T follicular helper cell (primary cell): ENCODE data around the gene BYSL.

Experiments used
- DNase-seq: peaks from one replicate; pipeline ENCODE4 v3.0.0-alpha.2; 2020; ENCODE audit warnings: low read depth

The BYSL gene

GRCh38 chr6:41914869-41915530 is 6.3 kb upstream of the BYSL start:
- no peak for DNase-seq

- no peak for DNase-seq
These were observed 3.8 kb upstream of the BYSL start for GRCh38 chr6:41917528-41917927.

- DNase-seq: no peak
These were observed 356 bp downstream of the BYSL start for GRCh38 chr6:41921712-41921998.

- no peak for DNase-seq
These were observed 855 bp downstream of the BYSL start for GRCh38 chr6:41922154-41922553.

GRCh38 chr6:41927253-41927652 is 6.0 kb downstream of the BYSL start:
- DNase-seq: no peak

DNA sequence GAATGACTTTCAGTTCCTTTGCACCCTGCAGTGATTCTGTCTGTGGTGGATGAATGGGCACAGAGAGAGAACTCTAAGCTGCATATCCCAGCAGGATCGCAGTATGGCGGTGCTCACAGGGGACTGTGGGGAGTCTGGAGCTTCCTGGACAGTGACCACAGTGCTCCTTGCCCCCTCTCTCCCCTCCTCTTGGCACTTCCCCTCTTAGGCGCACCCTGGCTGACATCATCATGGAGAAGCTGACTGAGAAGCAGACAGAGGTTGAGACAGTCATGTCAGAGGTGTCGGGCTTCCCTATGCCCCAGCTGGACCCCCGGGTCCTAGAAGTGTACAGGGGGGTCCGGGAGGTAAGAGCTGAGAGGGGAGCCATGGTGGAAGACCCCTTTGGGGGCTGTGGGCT is 8.6 kb downstream of the BYSL start:
- no peak for DNase-seq

DNA sequence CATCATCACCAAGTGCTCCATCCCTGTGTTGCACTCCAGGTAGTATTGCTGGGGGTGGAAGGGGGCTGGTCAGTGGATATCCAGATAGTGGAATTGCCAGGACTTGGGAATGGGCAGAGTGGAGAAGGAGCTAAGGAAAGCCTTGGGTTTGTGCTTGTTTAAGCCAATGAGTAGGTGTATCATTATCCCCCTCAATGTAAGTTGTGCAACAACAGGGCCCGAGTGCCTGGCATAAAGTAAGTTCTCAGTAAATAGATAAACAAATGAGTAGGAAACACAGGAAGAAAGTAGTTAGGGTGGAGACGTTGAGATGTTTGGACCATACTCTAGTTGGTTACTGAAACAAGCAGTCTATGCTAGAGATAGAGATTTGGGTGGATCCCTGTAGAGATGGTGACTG is 10.5 kb downstream of the BYSL start:
- no peak for DNase-seq

DNA sequence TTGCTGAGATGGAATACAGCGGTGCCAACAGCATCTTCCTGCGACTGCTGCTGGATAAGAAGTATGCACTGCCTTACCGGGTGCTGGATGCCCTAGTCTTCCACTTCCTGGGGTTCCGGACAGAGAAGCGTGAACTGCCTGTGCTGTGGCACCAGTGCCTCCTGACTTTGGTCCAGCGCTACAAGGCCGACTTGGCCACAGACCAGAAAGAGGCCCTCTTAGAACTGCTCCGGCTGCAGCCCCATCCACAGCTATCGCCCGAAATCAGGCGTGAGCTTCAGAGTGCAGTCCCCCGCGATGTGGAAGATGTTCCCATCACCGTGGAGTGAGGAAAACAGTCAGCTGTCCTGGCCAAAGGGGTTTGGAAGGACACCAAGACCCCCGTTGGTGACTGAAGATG is 11.1 kb downstream of the BYSL start:
- DNase-seq: no peak

DNA sequence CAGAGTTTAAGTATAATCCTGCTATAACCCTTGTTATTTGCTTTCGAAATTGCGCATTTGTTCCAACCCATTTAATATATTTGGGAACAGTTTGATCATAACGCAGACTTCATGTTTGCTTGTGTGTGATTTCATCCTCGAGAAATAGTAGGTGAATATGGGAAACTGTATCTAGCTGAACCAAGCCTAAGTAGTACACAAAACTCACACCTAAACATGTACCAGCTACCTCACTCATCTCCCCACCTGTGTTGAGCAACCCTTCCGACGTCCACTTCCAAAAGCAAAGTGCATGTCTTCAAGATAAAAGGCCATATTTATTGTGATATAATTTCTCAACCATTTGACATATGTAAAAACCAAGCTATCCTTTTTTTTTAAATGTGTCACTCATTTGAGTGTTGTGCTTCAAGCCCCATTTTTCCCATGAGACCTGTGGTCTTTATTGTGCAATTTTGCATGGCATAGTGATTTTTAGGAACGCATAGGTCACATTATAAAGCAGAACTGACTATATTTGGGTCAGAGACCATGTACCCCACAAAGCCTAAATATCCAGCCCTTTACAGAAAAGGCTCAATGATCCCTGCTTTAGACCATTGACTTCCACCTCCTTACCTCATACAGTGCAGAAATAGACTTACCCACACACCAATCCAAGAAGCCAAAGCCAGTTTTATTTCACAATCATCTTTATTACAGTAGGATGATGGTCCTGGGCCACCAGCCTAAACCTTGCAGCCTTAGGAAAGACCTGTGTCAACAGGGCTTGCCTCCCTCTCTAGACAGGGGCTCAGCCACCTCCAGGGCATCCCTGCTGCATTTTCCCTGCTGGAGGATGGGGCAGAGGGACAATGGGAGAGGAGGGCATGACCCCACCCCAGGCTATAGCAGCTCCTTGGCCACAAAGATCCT is 13.2 kb downstream of the BYSL start:
- no peak for DNase-seq

GRCh38 chr6:41935193-41935574 is 13.9 kb downstream of the BYSL start:
- no peak for DNase-seq

DNA sequence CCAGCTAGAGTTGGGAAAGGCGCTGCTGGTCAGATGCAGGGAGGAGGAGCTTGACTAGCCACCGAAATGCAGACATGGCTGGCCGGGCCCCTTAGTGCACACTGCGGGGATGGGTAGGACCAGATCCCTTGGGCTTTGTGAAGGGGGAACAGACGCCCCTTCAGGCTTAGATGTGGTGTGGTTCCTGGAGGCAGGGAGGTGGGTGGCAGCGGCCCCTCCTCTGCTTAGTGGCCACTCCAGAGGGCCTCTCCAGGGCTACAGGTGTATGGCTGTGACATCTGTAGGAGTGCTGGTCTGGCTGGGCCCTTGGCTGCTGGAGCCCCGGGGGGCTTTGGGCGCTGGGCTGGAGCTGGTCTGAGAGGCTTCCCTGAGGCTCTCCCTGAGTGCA is 14.4 kb downstream of the BYSL start:
- no peak for DNase-seq

DNA sequence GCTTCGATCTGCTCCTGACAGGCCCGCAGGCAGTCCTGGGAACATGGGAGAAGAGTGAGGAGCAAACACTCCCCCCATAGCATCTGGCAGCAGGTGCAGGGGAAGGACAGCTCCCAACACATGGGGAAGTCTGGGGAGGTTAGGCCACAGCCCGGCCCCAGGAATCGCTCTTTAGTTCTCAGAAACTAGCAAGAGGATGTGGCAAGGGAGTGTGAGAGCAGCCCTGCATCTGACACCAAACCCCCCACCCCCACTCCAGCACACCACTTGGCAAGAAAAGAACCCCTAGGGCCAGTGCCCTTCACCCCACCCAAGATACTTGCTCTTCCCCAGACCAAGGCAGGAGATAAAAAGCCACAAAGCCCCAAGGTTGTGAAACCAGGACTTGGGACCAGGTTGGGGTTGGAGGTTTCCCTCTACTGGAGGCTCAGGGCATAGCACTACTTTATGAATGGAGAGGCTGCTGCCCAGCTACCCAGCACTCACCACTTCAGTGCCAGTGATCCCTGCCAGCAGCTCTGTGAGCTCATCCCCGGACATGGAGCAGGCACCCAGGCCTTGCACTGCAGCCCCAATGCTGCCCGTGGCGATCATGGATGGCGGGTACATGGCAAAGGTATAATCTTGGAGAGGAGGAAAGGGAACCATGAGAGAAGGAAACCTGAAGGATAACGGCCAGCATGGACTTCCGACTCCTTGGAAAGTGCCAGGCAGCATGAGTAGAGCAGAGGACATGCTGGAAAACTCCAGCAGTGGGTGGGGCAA is 15.0 kb downstream of the BYSL start:
- DNase-seq: peak; percentile 40

DNA sequence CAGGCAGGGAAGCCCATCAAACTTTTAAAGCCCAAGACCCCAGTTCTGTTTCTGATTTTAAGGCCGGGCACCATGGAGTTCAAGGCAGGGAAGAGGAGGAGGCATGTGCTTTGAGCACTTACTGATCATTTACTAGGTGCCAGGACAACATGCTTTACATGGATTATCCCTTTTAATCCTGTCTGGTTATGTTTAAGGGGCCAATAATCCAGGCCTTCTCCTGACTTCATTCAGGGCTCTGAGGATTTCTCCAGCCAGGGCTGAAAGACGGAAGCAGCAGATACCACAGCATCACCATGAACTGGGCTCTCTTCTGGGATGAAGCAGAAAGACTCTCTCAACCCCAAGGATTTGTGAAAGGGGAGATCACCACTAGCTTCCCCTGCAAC is 16.2 kb downstream of the BYSL start:
- DNase-seq: no peak

DNA sequence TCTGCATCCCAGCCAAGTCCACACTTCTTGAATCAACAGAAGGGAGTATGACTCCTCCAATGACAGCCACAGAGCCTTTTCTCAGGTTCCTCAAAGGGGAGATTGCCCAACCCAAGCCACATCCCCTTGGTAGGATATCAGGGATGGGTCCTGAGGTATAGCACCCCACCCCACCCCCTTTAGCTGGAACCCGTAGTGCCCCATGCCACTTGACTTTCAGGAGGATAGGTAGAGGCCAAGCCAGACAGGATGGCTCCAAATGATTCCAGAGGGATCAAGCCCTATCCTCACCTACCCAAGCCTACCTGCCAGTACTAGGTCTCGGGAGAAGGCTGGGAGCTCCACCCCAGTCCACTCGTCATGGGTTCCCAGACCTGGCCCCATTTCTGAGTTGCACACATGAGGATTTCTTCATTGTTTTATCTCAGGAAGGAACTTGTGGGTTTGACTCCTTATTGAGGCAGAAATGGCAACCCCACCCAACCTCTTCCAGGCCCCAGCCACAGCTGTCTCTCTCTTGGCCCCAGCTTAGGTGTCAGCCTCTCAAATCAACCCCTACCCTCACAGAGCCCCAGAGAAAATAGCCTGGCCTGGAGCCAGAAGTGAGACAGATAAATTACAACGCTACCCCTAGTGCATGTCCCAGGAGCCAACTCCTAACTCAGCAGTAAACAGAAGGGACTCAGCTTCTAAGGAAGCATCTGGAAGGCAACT is 16.7 kb downstream of the BYSL start:
- peak; percentile 43 for DNase-seq

DNA sequence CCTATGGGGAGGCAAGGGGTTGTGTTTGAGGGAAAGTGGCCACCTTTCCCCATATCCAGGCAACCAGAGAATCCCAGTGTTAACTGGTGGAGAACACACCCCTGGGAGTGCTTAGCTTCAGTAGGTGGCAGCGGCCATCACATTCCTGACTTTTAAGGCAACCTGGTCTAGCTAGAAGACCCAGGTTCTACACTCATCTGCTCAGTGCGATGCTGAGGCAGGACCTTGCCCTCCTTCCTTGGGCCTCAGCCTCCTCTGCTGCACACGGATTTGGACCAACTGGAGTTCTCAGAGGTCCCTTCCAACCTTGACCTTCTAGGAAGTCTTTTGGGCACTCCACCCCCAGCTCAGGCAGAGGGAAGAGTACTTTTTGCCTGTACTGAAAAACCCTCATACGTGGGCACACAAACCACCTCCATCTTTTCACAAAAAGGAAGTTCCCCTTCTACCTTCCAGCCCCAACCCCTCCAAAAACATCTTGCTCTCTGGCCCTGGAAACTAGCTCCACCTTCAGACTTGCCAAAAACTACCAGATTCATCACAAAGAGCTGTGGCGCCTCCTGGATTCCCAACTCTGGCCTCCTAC is 17.4 kb downstream of the BYSL start:
- DNase-seq: no peak

DNA sequence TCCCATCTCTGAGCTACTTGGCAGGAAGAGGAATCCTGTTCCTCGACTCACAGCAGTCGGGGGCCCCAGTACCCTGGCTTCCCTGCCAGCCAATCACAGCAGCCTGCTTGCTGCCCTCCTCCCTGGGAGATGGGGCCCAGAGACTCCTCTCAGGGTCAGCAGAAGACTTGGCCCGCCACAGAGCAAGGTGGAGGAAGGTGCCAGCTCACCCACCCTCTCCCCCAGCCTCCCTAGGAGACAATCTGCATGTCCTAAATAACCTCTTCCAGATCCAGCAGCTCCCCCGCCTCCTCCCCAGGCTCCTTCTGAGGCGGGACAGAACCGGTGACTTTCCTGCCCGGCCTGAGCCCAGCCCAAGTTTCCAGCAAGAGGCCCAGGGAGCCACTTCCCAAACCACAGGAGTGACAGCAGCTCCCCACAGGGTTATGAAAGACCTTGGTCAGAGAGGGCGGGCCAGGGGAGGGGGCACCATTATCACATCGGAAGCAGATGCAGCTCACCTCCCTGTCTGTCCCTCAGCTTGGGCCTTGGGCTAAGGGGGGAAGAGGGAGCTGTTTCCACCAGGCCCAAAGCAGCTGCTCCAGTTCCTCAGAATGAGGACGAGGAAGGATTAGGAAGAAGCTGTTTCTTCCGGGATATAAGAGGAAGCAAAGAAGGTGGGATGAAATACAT is 18.0 kb downstream of the BYSL start:
- DNase-seq: no peak

GRCh38 chr6:41939848-41940758 is 18.8 kb downstream of the BYSL start:
- DNase-seq: no peak

- DNase-seq: peak; percentile 41
These were observed 19.5 kb downstream of the BYSL start for GRCh38 chr6:41940759-41941279.

DNA sequence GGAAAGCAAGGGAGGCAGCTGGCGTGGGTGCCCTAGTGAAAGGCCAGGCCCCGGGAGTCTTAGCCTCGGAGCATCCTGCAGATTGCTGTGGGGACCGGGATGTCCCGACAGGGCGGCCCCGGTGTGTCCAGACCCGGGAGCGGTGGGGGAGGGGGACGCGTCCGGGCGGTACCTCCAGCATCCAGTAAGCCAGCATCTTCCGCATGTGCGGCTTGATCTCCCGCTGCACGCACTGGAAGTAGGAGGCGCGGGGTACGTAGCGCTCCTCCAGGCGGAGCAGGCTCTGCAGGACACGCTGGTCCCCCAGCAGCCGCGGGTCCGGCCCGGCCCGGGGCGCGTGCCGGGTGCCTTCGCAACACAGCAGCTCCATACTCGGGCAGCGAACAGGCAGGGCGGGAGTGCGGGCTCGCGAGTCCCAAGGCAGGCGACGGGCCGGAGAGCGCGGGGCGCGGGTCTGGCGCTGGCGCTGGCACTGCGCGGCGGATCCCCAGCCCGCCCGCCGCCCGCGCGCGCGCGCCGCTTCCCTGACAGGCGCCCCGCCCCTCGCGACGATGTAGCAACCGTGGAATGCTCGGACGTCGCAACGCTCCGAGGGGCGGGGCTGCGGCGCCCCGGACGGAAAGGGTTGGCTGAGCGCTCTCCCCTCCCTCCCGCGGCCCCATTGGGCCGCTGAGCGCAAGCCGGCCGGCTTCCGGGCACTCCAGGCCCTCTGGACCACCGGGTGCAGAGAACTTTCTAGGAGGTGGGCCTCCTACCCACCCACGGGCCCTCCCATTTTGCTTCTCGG is 20.2 kb downstream of the BYSL start, which contains the start of gene CCND3:
Gene CCND3 (minus strand): TSS at position 529 of the 787 bp plus-strand sequence. CDS start 159 bp downstream, at position 370.
- DNase-seq: peak; percentile 70
